ENCODE measurements around the gene ALOX5. TPM values are rescaled to one million over a fixed set of nuclear protein-coding genes. Genes with fewer than 3 reads are reported as not detected.

Gene ALOX5
- total and polyA plus RNA-seq, 2 experiments from 2014 or later = 3.7 to 5.4 TPM

DNA sequence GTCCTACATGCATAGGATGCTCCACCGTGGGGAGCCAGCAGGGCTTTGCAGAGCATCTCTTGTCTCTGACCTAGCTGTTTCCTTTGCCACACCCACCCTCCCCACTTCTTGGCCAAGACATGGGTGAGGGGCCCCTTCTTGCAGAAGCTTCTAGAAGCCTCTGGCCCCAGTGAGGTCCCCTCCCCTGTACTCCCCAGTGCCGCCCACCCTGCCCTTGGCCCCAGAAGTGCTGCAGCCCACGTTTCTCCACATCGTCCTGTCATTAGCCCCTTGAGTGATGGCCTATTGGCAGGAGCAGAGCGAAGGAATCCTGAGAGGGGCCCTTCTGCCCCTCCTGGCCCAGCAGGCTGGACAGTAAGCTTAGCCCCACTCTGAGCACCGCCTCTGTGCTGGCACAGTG lies 43.7 kb downstream of the ALOX5 start:
- TF ChIP-seq NANOG (IDR thresholded peaks at IDR 0.05; ENCODE audit: borderline replicate concordance) (no peak), CREB1 (CRISPR knock-in tag; IDR thresholded peaks at IDR 0.05; ENCODE audit: low read depth) (no peak), ZNF462 (CRISPR knock-in tag; IDR thresholded peaks at IDR 0.05) (no peak), ZNF331 (CRISPR knock-in tag; IDR thresholded peaks at IDR 0.05; ENCODE audit: low read depth) (no peak), CTCF (conservative IDR thresholded peaks at IDR 0.05; ENCODE audit: low read depth in 2 of 2) (no peak), EZH2phosphoT487 (IDR thresholded peaks at IDR 0.05; ENCODE audit: unreplicated experiment) (no peak), ZNF114 (CRISPR knock-in tag; IDR thresholded peaks at IDR 0.05) (no peak), JUNB (IDR thresholded peaks at IDR 0.05; ENCODE audit: unreplicated experiment) (no peak), ETS1 (IDR thresholded peaks at IDR 0.05) (no peak), STAT1 (IDR thresholded peaks at IDR 0.05; ENCODE audit: unreplicated experiment) (no peak), EZH2 (IDR thresholded peaks at IDR 0.05; ENCODE audit: low read depth, unreplicated experiment) (no peak), POLR2AphosphoS5 (IDR thresholded peaks at IDR 0.05; ENCODE audit: low read depth) (no peak)
- TF ChIP-seq, protein P1, sequence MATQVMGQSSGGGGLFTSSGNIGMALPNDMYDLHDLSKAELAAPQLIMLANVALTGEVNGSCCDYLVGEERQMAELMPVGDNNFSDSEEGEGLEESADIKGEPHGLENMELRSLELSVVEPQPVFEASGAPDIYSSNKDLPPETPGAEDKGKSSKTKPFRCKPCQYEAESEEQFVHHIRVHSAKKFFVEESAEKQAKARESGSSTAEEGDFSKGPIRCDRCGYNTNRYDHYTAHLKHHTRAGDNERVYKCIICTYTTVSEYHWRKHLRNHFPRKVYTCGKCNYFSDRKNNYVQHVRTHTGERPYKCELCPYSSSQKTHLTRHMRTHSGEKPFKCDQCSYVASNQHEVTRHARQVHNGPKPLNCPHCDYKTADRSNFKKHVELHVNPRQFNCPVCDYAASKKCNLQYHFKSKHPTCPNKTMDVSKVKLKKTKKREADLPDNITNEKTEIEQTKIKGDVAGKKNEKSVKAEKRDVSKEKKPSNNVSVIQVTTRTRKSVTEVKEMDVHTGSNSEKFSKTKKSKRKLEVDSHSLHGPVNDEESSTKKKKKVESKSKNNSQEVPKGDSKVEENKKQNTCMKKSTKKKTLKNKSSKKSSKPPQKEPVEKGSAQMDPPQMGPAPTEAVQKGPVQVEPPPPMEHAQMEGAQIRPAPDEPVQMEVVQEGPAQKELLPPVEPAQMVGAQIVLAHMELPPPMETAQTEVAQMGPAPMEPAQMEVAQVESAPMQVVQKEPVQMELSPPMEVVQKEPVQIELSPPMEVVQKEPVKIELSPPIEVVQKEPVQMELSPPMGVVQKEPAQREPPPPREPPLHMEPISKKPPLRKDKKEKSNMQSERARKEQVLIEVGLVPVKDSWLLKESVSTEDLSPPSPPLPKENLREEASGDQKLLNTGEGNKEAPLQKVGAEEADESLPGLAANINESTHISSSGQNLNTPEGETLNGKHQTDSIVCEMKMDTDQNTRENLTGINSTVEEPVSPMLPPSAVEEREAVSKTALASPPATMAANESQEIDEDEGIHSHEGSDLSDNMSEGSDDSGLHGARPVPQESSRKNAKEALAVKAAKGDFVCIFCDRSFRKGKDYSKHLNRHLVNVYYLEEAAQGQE (IDR thresholded peaks at IDR 0.05; ENCODE audit: unreplicated experiment) = no peak
- H3K4me1 Mint-ChIP-seq = peaks cover 11% of the 10 kb centered on the region; the same call in 2 of the 3 replicates
- ATAC-seq (no peak), DNase-seq (ENCODE audit: low spot score) (no peak)
- no peak overlapping the region for H3K4me2 ChIP-seq
- H3K27ac ChIP-seq (ENCODE audit: low read depth) = no peak overlapping the region
- H3K79me2 ChIP-seq (replicated peaks; ENCODE audit: insufficient read depth) = no peaks in the 10 kb centered on the region
- 0 out of 3 replicates have a peak overlapping the region, but pooled peaks have one; percentile 16 for H3K4me3 Mint-ChIP-seq
- peaks cover 17% of the 10 kb centered on the region for H3K27me3 Mint-ChIP-seq (ENCODE audit: insufficient read depth, low read depth, poor library complexity)
- H3K9me2 ChIP-seq (ENCODE audit: insufficient read depth) = peaks cover 10% of the 10 kb centered on the region; the same call in 1 of the 2 replicates
- H3K36me3 Mint-ChIP-seq (ENCODE audit: low read depth) = peaks cover 3% of the 10 kb centered on the region; the same call in 1 of the 3 replicates
- H3K4me3 ChIP-seq = no peak overlapping the region
- peaks cover 6% of the 10 kb centered on the region; the same call in 2 of the 3 replicates for H3K9me3 Mint-ChIP-seq
- H3F3A ChIP-seq (replicated peaks; ENCODE audit: low read depth) = no peaks in the 10 kb centered on the region
- H4K20me1 ChIP-seq (replicated peaks; ENCODE audit: insufficient read depth) = no peaks in the 10 kb centered on the region
- H3K4me1 ChIP-seq (ENCODE audit: insufficient read depth) = peaks cover 5% of the 10 kb centered on the region; the same call in 1 of the 2 replicates
- 0 out of 2 replicates have a peak, but pooled peaks cover 9% of the 10 kb centered on the region for H3K27me3 ChIP-seq (ENCODE audit: insufficient read depth)
- H3K27ac Mint-ChIP-seq = no peak overlapping the region
- H3K36me3 ChIP-seq (ENCODE audit: insufficient read depth) = no peaks in the 10 kb centered on the region
- H2AFZ ChIP-seq = no peak overlapping the region

All from GM23338 (cell line).